HG02943 (cell line): ENCODE measurements around the gene SH2D1A.
"Not testable (repeated sequence)": the region's sequence is repeated elsewhere in the genome, so short reads cannot be mapped to it uniquely, and the experiment has no call there.

Experiments
- ATAC-seq: cut with Tn5 transposase; IDR thresholded peaks from one replicate; pipeline ENCODE4 v1.9.1; 2021; ENCODE audit warnings: mild to moderate bottlenecking, low read depth, moderate library complexity; ENCODE audit not compliant: unreplicated experiment

SH2D1A gene

GRCh38 chrX:124348885-124349453 is 2.6 kb downstream of the SH2D1A start:
- ATAC-seq = no peak

GRCh38 chrX:124354648-124355047 is 8.3 kb downstream of the SH2D1A start:
- ATAC-seq = no peak

- peak; percentile 63 for ATAC-seq
These were observed 12.5 kb downstream of the SH2D1A start for GRCh38 chrX:124358800-124359383.

GRCh38 chrX:124362072-124362471 is 15.7 kb downstream of the SH2D1A start:
- ATAC-seq = no peak

- ATAC-seq = no peak
These were observed 16.4 kb downstream of the SH2D1A start for GRCh38 chrX:124362761-124363160.

GRCh38 chrX:124369722-124370121 is 23.4 kb downstream of the SH2D1A start:
- ATAC-seq = no peak

- no peak for ATAC-seq
These were observed 27.0 kb downstream of the SH2D1A start for GRCh38 chrX:124373348-124373747.

- no peak for ATAC-seq
These were observed 32.3 kb downstream of the SH2D1A start for GRCh38 chrX:124378643-124379042.

GRCh38 chrX:124383354-124383753 is 37.0 kb downstream of the SH2D1A start:
- ATAC-seq = no peak

- no peak for ATAC-seq
These were observed 40.0 kb downstream of the SH2D1A start for GRCh38 chrX:124386401-124386800.

- no peak for ATAC-seq
These were observed 42.2 kb downstream of the SH2D1A start for GRCh38 chrX:124388562-124388961.

- ATAC-seq = no peak
These were observed 46.4 kb downstream of the SH2D1A start for GRCh38 chrX:124392794-124393193.

- no peak for ATAC-seq
These were observed 46.9 kb downstream of the SH2D1A start for GRCh38 chrX:124393238-124393637.

GRCh38 chrX:124393659-124394058 is 47.3 kb downstream of the SH2D1A start:
- ATAC-seq = no peak

GRCh38 chrX:124395145-124395880 is 49.0 kb downstream of the SH2D1A start:
- ATAC-seq = no peak

- ATAC-seq = no peak
These were observed 55.3 kb downstream of the SH2D1A start for GRCh38 chrX:124401696-124402095.

- no peak for ATAC-seq
These were observed 59.5 kb downstream of the SH2D1A start for GRCh38 chrX:124405868-124406267.

GRCh38 chrX:124406294-124407014 is 60.1 kb downstream of the SH2D1A start:
- no peak for ATAC-seq

- no peak for ATAC-seq
These were observed 60.9 kb downstream of the SH2D1A start for GRCh38 chrX:124407226-124407625.

- not testable (repeated sequence) for ATAC-seq
These were observed 62.0 kb downstream of the SH2D1A start for GRCh38 chrX:124408380-124408779.

GRCh38 chrX:124413244-124413643 is 66.9 kb downstream of the SH2D1A start:
- no peak for ATAC-seq
